Naive thymus-derived CD4-positive, alpha-beta T cell (primary cell): ENCODE data around the gene STRIP1. TPM values are rescaled to one million over a fixed set of nuclear protein-coding genes. Genes with fewer than 3 reads are reported as not detected.

ENCODE experiments used
- ATAC-seq: fragments of 150-1000 bp; cut with Tn5 transposase; 2 replicates; pipeline ENCODE4 v1.10.0; 2021; ENCODE audit warnings: mild to moderate bottlenecking, moderate library complexity
- CTCF ChIA-PET: fragments of 350-600 bp; sonication (Branson Sonifier 250); formaldehyde crosslinking; loops from one replicate; lab custom pipeline; 2021; ENCODE audit warnings: antibody characterized with exemption; lab: Charles Lee
- POLR2A ChIA-PET: fragments of 350-600 bp; sonication (Branson Sonifier 250); formaldehyde crosslinking; loops from one replicate; lab custom pipeline; 2021; ENCODE audit warnings: antibody characterized with exemption, inconsistent platforms; lab: Charles Lee
- DNase-seq, 9 donors: peaks; one replicate each; pipeline versions ENCODE4 v3.0.0 to v3.0.0-alpha.2; 2020 to 2022; ENCODE audit warnings: mixed read lengths in 1 of 9
- H3K27ac ChIP-seq: one replicate; pipeline ENCODE4 v1.7.0; 2013; ENCODE audit warnings: mild to moderate bottlenecking, low read depth, low read length, moderate library complexity
- H3K27me3 ChIP-seq, 2 donors: one replicate each; pipeline ENCODE4 v1.7.0; 2013; ENCODE audit warnings: low read length in 2 of 2, mild to moderate bottlenecking in 2 of 2, moderate library complexity in 2 of 2; ENCODE audit not compliant: control insufficient read depth in 2 of 2, insufficient read depth in 2 of 2
- H3K36me3 ChIP-seq, 3 experiments: 1 replicate in 2 of 3; 2 replicates in 1 of 3; pipeline ENCODE4 v1.7.0; 2013; ENCODE audit warnings: low read length in 3 of 3, mild to moderate bottlenecking in 3 of 3, moderate library complexity in 1 of 3; ENCODE audit not compliant: insufficient read depth in 3 of 3, control insufficient read depth in 2 of 3
- H3K4me1 ChIP-seq, 2 donors: one replicate each; pipeline ENCODE4 v1.7.0; 2013; ENCODE audit warnings: low read length in 2 of 2, mild to moderate bottlenecking in 2 of 2, moderate library complexity in 1 of 2; ENCODE audit not compliant: control insufficient read depth in 2 of 2, insufficient read depth in 2 of 2
- H3K4me3 ChIP-seq: 2 replicates; pipeline ENCODE4 v1.7.0; 2013; ENCODE audit warnings: mild to moderate bottlenecking, low read length
- H3K9me3 ChIP-seq, 3 experiments: 1 replicate in 2 of 3; 2 replicates in 1 of 3; pipeline ENCODE4 v1.7.0; 2013; ENCODE audit warnings: low read length in 3 of 3; ENCODE audit not compliant: control insufficient read depth in 2 of 3
- H3K27ac Mint-ChIP-seq, 9 donors: one replicate each; pipeline ENCODE4 v1.8.0; 2020 to 2022; ENCODE audit warnings: mixed read lengths in 9 of 9, mild to moderate bottlenecking in 8 of 9, moderate library complexity in 5 of 9, inconsistent platforms in 2 of 9
- H3K27me3 Mint-ChIP-seq, 5 donors: one replicate each; pipeline ENCODE4 v1.8.0; 2021 to 2022; ENCODE audit warnings: mixed read lengths in 5 of 5, mild to moderate bottlenecking in 1 of 5
- H3K36me3 Mint-ChIP-seq, 5 donors: one replicate each; pipeline ENCODE4 v1.8.0; 2020 to 2022; ENCODE audit warnings: mixed read lengths in 5 of 5, mild to moderate bottlenecking in 3 of 5, inconsistent platforms in 1 of 5
- H3K4me1 Mint-ChIP-seq, 7 donors: one replicate each; pipeline ENCODE4 v1.8.0; 2020 to 2022; ENCODE audit warnings: mixed read lengths in 7 of 7, mild to moderate bottlenecking in 3 of 7, inconsistent platforms in 1 of 7
- H3K4me3 Mint-ChIP-seq, 10 donors: one replicate each; pipeline ENCODE4 v1.8.0; 2020 to 2022; ENCODE audit warnings: mild to moderate bottlenecking in 10 of 10, mixed read lengths in 10 of 10, moderate library complexity in 6 of 10, inconsistent platforms in 2 of 10
- H3K9me3 Mint-ChIP-seq, 11 donors: one replicate each; pipeline ENCODE4 v1.8.0; 2020 to 2022; ENCODE audit warnings: mixed read lengths in 11 of 11, mild to moderate bottlenecking in 4 of 11, inconsistent platforms in 1 of 11, moderate library complexity in 1 of 11
- intact Hi-C, 2 donors: fragments of 100-400 bp; cut with micrococcal nuclease; formaldehyde crosslinking; loops; one replicate each; pipeline ENCODE4 v1.15.1; 2023
- polyA plus RNA-seq, 2 donors: library from polyadenylated mRNA; unstranded; fragments of 300-500 nt; fragmentation: Illumina TruSeq; gene quantifications; one replicate each; pipeline ENCODE4 v1.2.3, GENCODE V29; 2021
- total RNA-seq, 6 experiments: library from RNA in 5 of 6; stranded (reverse) in 5 of 6; gene quantifications; 1 replicate in 5 of 6; 2 replicates in 1 of 6; pipeline ENCODE4 v1.2.3 and lab custom pipeline; 2021 to 2026

STRIP1 gene
- total and polyA plus RNA-seq, 7 experiments from 2014 or later, result 21.4 to 83.9 (median 65.7) TPM

DNA sequence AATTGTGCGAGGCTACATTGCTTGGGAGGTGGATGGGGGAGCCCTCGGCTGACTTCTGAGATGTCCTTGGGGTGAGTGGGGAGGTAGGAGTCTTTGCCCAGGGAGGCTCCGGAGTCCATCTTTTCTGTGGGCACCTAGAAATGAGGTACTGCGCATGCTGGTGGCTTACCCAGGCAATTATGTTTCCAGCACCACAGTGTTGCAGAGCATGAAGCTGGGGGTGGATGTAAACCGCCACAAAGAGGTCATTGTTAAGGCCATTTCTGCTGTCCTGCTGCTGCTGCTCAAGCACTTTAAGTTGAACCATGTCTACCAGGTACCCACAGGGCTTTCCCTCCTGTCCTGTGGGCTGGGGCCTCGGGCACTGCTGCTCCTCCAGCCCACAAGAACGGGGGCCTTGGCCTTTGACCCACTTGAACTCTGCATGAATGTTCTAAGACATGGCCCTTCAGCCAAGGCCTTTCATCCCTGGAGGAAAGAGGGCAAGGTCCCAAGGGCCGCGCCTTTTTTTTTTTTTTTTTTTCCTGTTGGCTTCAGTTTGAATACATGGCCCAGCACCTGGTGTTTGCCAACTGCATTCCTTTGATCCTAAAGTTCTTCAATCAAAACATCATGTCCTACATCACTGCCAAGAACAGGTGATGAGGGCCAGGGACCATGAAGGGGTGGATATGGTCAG, 14.6 kb downstream of the STRIP1 start:
- no peak for ATAC-seq
- Mint-ChIP-seq H3K27me3 (no peaks in the 10 kb centered on the region), H3K36me3 (peaks cover 18 to 67% (median 28%) of the 10 kb centered on the region in 5 donors), H3K27ac (peak overlapping the region in 2 of 9 donors; percentile 33 to 79), H3K4me3 (no peak overlapping the region), H3K4me1 (peaks cover 0 to 16% (median 4%) of the 10 kb centered on the region in 7 donors), H3K9me3 (no peaks in the 10 kb centered on the region)
- H3K4me1 ChIP-seq, result no peaks in the 10 kb centered on the region
- H3K4me3 ChIP-seq, result no peak overlapping the region
- DNase-seq, result no peak
- CTCF ChIA-PET, result no interaction called here
- no peaks in the 10 kb centered on the region for H3K27me3 ChIP-seq
- POLR2A ChIA-PET, result no interaction called here
- peaks cover 20 to 99% (median 34%) of the 10 kb centered on the region in 3 experiments for H3K36me3 ChIP-seq
- intact Hi-C loops, result no loop called here
- H3K27ac ChIP-seq, result no peak overlapping the region
- H3K9me3 ChIP-seq, result no peaks in the 10 kb centered on the region

DNA sequence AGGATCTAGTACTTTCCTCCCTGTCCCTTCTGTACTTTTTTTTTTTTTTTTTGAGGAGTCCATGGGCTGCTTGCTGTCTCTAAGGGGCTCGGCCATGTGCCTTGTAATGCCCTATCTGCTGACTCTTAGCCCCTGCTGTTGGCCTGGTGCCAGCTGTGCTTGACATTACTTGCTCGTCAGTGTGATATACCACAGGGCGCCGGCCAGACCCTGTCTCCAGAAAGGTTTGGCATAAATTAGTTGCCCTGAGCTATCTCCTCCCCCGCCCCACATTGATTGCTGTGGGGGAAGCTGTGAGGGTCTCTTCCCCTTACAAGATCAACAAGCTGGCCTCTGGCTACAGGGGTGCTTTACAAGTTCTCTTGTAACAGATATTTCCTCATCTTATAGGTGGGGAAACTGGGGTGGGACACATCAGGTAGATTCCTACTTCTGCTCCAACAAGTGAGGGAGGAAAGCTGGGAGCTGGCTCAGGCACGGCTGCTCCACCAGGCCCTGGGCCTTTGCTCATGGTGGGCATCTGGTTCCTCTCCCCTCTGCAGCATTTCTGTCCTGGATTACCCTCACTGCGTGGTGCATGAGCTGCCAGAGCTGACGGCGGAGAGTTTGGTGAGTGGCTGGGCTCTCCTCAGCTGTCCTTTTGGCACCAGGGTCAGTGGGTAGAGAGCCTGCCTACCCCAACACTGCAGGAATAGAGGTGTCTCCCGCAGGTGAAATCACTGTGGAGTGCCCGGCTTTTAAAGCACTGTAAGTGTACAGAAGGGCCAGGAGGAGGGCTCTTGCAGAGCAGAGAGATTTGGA, 15.6 kb downstream of the STRIP1 start:
- Mint-ChIP-seq H3K36me3 (peaks cover 16 to 74% (median 27%) of the 10 kb centered on the region in 5 donors), H3K27ac (no peak overlapping the region), H3K4me3 (no peak overlapping the region), H3K9me3 (no peaks in the 10 kb centered on the region), H3K27me3 (no peaks in the 10 kb centered on the region), H3K4me1 (peaks cover 0 to 16% (median 4%) of the 10 kb centered on the region in 7 donors)
- DNase-seq (no peak), ATAC-seq (no peak)
- no peaks in the 10 kb centered on the region for H3K4me1 ChIP-seq
- intact Hi-C loops, result no loop called here
- H3K36me3 ChIP-seq, result peaks cover 23 to 99% (median 36%) of the 10 kb centered on the region in 3 experiments
- no peaks in the 10 kb centered on the region for H3K9me3 ChIP-seq
- no peak overlapping the region for H3K4me3 ChIP-seq
- POLR2A ChIA-PET, result interaction anchor here (0.6 kb wide), 1 partner anchor 24 kb away, joined by 3 read pairs; no protein-coding TSS in a partner anchor
- H3K27me3 ChIP-seq, result no peaks in the 10 kb centered on the region
- no peak overlapping the region for H3K27ac ChIP-seq
- CTCF ChIA-PET, result no interaction called here

DNA sequence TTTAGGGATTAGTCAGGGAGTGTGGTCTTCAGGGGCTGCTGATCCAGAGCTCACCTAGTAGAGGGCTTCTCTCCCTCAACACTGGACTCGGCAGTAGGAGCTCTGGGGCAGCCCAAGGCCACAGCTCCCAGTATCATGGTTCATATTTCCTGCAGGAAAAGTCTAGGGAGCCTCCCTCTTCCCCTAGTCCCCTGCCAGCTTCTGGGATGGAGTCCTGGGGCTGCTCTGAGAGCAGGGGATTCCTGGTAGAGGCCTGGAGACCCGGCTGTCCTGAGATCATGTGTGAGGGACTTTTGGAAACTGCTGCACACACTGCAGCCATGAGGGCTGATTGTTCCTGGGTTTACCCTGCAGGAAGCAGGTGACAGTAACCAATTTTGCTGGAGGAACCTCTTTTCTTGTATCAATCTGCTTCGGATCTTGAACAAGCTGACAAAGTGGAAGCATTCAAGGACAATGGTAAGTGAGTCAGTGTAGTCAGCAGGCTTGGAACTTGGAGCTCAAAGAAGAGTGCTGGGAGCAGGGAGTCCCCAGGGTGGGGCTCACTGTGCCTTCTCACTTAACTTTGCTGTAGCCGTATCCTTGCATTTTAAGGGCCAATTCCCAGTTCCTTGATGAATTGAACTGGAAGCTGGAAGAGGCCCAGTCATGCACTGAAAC, 16.3 kb downstream of the STRIP1 start:
- POLR2A ChIA-PET, result no interaction called here

DNA sequence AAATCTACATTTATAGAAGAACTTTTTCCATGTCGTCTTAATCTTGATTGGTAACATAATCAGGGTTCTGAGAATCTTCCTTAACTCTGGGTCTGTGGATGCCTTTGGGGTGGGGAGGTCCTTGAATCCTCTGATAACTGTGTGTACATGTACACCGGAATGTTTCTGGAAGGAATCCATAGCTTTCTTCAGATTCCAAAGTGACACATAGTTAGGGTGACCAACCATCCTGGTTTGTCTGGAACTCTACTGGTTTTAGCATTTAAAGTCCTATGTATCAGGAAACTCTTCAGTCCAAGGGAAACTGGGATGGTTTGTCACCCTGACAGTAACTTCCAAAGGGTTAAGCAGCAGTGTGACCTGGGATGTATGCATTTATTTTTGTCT, 16.8 kb downstream of the STRIP1 start:
- Mint-ChIP-seq H3K27me3 (no peaks in the 10 kb centered on the region), H3K4me3 (no peak overlapping the region), H3K9me3 (no peaks in the 10 kb centered on the region), H3K4me1 (peaks cover 0 to 16% (median 4%) of the 10 kb centered on the region in 7 donors), H3K27ac (no peak overlapping the region), H3K36me3 (peaks cover 18 to 71% (median 24%) of the 10 kb centered on the region in 5 donors)
- H3K4me3 ChIP-seq, result no peak overlapping the region
- H3K27me3 ChIP-seq, result no peaks in the 10 kb centered on the region
- ChIA-PET CTCF (interaction anchor here (0.7 to 1.7 kb wide), 5 partner anchors 9 to 446 kb away, joined by 3 to 5 read pairs (median 3); no protein-coding TSS in a partner anchor), POLR2A (no interaction called here)
- intact Hi-C loops, result no loop called here
- no peaks in the 10 kb centered on the region for H3K9me3 ChIP-seq
- ATAC-seq (no peak), DNase-seq (no peak)
- H3K4me1 ChIP-seq, result no peaks in the 10 kb centered on the region
- H3K36me3 ChIP-seq, result peaks cover 23 to 99% (median 39%) of the 10 kb centered on the region in 3 experiments
- H3K27ac ChIP-seq, result no peak overlapping the region

More for the DNA sequence above, 16.3 kb downstream of the STRIP1 start:
- Mint-ChIP-seq H3K4me3 (no peak overlapping the region), H3K9me3 (no peaks in the 10 kb centered on the region), H3K27ac (no peak overlapping the region), H3K36me3 (peaks cover 16 to 74% (median 24%) of the 10 kb centered on the region in 5 donors), H3K4me1 (peaks cover 0 to 16% (median 4%) of the 10 kb centered on the region in 7 donors), H3K27me3 (no peaks in the 10 kb centered on the region)
- no peak for DNase-seq
- ATAC-seq, result no peak
- no peaks in the 10 kb centered on the region for H3K4me1 ChIP-seq
- intact Hi-C loops, result no loop called here
- CTCF ChIA-PET, result interaction anchor here (0.7 to 1.4 kb wide), 3 partner anchors 9 to 400 kb away, joined by 3 read pairs; no protein-coding TSS in a partner anchor
- peaks cover 26 to 99% (median 39%) of the 10 kb centered on the region in 3 experiments for H3K36me3 ChIP-seq
- no peak overlapping the region for H3K27ac ChIP-seq
- no peak overlapping the region for H3K4me3 ChIP-seq
- H3K27me3 ChIP-seq, result no peaks in the 10 kb centered on the region
- no peaks in the 10 kb centered on the region for H3K9me3 ChIP-seq

DNA sequence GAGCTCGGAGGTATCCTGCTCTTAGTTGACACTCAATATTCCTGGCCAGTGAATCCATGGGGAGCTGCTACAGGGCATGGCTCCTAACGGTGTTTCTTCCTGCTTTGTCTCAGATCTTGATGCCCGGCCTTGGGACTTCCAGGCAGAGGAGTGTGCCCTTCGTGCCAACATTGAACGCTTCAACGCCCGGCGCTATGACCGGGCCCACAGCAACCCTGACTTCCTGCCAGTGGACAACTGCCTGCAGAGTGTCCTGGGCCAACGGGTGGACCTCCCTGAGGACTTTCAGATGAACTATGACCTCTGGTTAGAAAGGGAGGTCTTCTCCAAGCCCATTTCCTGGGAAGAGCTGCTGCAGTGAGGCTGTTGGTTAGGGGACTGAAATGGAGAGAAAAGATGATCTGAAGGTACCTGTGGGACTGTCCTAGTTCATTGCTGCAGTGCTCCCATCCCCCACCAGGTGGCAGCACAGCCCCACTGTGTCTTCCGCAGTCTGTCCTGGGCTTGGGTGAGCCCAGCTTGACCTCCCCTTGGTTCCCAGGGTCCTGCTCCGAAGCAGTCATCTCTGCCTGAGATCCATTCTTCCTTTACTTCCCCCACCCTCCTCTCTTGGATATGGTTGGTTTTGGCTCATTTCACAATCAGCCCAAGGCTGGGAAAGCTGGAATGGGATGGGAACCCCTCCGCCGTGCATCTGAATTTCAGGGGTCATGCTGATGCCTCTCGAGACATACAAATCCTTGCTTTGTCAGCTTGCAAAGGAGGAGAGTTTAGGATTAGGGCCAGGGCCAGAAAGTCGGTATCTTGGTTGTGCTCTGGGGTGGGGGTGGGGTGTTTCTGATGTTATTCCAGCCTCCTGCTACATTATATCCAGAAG, 19.4 kb downstream of the STRIP1 start:
- POLR2A ChIA-PET, result no interaction called here
- peak overlapping the region in 1 of 9 donors; percentile 43 for H3K27ac Mint-ChIP-seq
- H3K4me3 Mint-ChIP-seq, result no peak overlapping the region

More for the DNA sequence above, 19.4 kb downstream of the STRIP1 start:
- Mint-ChIP-seq H3K27me3 (no peaks in the 10 kb centered on the region), H3K4me1 (peaks cover 0 to 11% (median under 1%) of the 10 kb centered on the region in 7 donors), H3K36me3 (peaks cover 12 to 70% (median 19%) of the 10 kb centered on the region in 5 donors), H3K9me3 (no peaks in the 10 kb centered on the region)
- CTCF ChIA-PET, result interaction anchor here (0.8 to 2.6 kb wide), 9 partner anchors 8 to 406 kb away, joined by 3 to 19 read pairs (median 5); partner anchors contain the start of gene STRIP1
- DNase-seq (peak; percentile 24 to 76 (median 58)), ATAC-seq (peak; percentile 87)
- H3K27ac ChIP-seq, result no peak overlapping the region
- H3K4me1 ChIP-seq, result no peaks in the 10 kb centered on the region
- H3K4me3 ChIP-seq, result no peak overlapping the region
- H3K36me3 ChIP-seq, result peaks cover 27 to 100% (median 28%) of the 10 kb centered on the region in 3 experiments
- H3K27me3 ChIP-seq, result no peaks in the 10 kb centered on the region
- no peaks in the 10 kb centered on the region for H3K9me3 ChIP-seq
- intact Hi-C loops, result loop anchor here (1.0 to 2.0 kb wide), 4 partner anchors 19 to 443 kb away; partner anchors contain the start of gene STRIP1 (in 1 of the 2)
